GM10266 (cell line): ENCODE data around the gene FAM181B.

Experiments
- DNase-seq: peaks from one replicate; pipeline ENCODE4 v3.0.0; 2012; ENCODE audit errors: extremely low spot score
- TF ChIP-seq, protein P1 (sequence below): IDR thresholded peaks from 2 replicates; pipeline ENCODE4 v1.5.1; 2012; ENCODE audit warnings: mild to moderate bottlenecking, low read depth; ENCODE audit not compliant: control insufficient read depth, insufficient read depth; ENCODE audit errors: missing control alignments

Gene FAM181B

DNA sequence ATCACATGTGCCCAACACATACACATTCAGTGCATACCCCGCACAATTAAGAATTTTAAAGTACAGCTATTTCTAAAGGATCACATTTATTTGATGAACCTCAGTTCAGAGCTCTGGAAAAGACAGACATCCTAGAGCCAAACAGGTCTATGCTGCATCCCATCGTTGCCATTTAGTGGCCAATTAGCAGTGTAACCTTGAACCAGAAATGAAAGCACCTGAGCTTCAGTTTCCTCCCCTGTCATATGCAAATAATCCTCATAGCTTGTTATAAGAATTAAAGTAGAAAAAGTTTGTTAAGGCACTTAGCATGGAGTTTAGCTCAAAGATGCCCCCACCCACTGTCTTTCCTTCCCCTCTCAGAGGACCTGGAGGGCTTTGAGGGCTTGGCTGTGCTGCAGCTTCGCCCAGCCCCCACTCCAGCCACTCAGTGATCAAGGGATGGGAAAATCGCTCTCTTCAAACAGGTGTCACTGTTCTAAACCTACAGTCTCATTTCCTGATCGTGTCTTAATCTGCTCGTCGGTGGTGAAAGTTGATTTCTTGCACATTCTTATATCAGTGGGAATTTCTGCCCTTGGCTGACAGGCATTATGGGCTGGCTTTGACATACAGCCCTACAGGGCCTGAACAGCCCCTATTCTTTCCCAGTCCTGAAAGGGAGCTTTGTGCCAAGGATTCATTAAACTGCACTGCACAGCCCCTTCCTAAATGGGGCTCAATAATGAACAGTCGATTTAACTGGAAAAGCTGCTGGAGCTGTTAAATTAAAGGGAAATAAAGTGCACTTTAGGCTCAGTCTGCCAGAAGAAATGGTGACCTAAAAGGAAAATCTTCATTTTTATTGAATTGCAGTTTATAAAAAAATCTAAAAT, 23.3 kb upstream of the FAM181B start:
- TF ChIP-seq, protein P1, sequence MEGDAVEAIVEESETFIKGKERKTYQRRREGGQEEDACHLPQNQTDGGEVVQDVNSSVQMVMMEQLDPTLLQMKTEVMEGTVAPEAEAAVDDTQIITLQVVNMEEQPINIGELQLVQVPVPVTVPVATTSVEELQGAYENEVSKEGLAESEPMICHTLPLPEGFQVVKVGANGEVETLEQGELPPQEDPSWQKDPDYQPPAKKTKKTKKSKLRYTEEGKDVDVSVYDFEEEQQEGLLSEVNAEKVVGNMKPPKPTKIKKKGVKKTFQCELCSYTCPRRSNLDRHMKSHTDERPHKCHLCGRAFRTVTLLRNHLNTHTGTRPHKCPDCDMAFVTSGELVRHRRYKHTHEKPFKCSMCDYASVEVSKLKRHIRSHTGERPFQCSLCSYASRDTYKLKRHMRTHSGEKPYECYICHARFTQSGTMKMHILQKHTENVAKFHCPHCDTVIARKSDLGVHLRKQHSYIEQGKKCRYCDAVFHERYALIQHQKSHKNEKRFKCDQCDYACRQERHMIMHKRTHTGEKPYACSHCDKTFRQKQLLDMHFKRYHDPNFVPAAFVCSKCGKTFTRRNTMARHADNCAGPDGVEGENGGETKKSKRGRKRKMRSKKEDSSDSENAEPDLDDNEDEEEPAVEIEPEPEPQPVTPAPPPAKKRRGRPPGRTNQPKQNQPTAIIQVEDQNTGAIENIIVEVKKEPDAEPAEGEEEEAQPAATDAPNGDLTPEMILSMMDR = no peak
- DNase-seq = no peak

GRCh38 chr11:82754410-82754809, 20.7 kb upstream of the FAM181B start:
- TF ChIP-seq, protein P1 = no peak
- DNase-seq = no peak

GRCh38 chr11:82753921-82754320, 20.3 kb upstream of the FAM181B start:
- no peak for DNase-seq
- TF ChIP-seq, protein P1 = no peak

DNA sequence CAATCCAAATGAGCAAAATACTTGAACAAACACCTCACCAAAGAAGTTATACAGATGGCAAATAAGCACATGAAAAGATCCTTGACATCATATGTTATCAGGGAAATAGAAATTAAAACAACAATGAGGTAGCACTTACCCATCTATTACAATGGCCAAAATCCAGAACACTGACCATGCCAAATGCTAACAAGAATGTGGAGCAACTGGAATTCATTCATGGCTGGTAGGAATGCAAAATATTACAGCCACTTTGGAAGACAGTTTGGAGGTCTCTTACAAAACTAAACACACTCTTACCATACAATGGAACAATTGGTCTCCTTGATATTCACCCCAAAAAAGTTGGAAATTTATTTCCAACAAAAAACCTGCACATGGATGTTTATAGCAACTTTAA, 19.1 kb upstream of the FAM181B start:
- DNase-seq = no peak
- TF ChIP-seq, protein P1 = no peak

GRCh38 chr11:82750643-82751139, 17.0 kb upstream of the FAM181B start:
- DNase-seq = no peak
- TF ChIP-seq, protein P1 = no peak

- TF ChIP-seq, protein P1 = no peak
- DNase-seq = no peak
These were observed 13.8 kb upstream of the FAM181B start for GRCh38 chr11:82747471-82747870.

DNA sequence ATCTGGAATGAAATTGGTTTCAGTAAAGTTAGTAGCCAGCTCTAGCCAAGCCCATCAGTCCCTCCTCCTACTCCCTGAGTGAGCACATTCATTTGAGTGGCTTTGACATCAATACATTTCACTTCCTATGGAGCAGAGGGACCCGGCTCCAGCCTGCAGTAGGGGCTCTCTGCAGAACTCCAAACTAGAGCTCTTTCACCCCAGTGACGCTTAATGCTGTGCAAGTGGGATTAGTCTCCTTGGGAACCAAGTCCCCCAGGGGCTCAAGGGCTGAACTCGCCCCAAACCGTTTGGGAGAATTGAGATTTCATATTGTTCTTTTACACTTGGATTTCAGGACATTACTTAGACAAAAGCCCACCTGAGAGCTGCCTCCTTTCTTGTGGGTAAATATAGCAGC, 4.4 kb upstream of the FAM181B start:
- no peak for DNase-seq
- TF ChIP-seq, protein P1 = no peak
